Measurements from ENCODE around the gene COL7A1. TPM values are rescaled to one million over a fixed set of nuclear protein-coding genes. Genes with fewer than 3 reads are reported as not detected.
"Not testable (repeated sequence)": the region's sequence is repeated elsewhere in the genome, so short reads cannot be mapped to it uniquely, and the experiment has no call there.

The COL7A1 gene
- total RNA-seq, 1 experiment from 2014 or later: 86.6 TPM

DNA sequence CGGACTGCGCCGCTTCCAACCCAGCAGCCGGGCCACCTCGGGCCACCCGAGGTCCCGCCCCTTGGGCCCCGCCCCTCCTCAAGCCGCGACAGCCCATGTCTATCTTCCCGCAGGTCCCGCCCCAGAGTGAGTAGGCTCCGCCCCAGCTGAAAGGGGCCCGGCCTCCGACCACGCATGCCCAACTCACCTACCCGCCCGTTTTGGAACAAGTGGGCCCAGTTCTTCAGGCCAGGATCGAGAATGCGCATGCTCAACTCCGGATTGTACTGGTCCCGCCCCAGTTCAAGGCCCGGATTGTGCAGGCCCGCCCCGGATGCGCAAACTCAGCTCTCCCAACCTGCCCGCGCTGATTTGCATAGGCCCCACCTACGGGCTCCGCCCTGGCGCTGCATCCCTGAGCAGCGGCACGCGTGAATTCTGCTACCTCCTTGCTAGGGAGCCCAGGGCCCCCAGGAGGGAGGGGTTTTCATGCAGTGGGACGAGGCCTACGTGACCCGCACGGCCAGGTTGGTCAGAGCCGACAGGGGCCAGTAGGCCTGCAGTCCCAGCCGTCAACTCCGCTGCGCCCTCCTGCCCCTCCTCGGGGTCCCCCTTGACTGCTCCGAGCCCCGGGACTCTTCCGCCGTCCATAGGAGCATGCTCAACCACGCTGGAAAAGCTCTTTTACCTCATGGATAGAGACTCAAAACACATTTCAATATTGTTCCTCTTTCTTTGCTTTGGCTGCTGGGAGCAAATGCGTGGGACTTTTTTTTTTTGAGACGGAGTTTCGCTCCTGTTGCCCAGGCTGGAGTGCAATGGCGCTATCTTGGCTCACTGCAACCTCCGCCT, 38.1 kb downstream of the COL7A1 start, which contains the start of gene PFKFB4:
PFKFB4 (minus strand) TSS at position 8 of the 831 bp plus-strand sequence. CDS start 26 bp downstream, outside the sequence.
- Histone ChIP-seq H3K27ac (no peak within 1 kb of the TSS), H3K27me3 (replicated peaks) (no peaks in the 10 kb centered on the region)

DNA sequence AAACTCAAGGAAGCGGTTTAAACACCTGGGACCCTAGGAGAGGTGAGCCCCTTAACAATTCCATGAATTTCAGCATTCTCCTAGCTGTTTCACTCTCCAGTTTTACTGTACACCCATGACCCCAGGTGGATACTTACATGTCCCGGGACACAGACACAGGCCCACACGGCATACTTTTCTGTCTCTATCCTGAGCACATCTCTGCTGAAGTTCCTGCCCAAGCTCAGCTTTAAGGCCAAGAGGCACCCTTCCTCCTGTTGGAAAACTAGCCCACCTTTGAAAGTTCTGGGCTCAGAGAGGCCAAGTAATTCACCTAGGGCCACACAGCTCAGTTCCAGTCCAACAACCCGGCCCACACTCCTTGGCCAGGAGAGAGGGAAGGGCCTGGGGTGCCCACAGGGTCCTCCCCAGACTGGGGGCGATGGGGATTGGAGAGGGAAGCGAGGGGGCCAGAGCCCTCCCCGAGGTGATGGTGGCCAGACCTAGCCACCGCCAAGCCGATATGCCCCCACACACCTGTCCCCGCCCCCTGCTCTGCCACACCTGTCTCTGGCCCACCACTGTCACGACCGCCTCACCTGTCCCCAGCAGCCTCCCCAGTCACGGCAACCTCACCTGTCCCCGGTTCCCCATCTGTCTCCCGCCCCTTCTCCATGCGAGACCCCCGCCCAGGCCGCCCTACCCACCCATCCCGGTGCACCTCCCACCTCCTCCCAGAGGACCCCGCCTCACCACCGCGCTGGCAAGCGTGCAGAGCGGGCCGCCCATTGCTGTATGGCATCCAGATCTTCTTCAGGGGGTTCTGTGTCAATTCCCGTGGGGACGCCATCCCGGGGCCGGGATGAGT, 39.0 kb downstream of the COL7A1 start:
- DNase-seq (ENCODE audit: low read depth in 1 of 2, low spot score in 2 of 2): no peak
- H3K4me1 ChIP-seq (replicated peaks): peaks cover 46% of the 10 kb centered on the region
- peaks cover 22% of the 10 kb centered on the region for H3K36me3 ChIP-seq
- no peaks in the 10 kb centered on the region for H3K9me3 ChIP-seq (replicated peaks)
- H3K27ac ChIP-seq: no peak overlapping the region
- peak overlapping the region; percentile 32 for H3K4me3 ChIP-seq
- no peaks in the 10 kb centered on the region for H3K27me3 ChIP-seq (replicated peaks)

More for the DNA sequence above, 38.1 kb downstream of the COL7A1 start, which contains the start of gene PFKFB4:
- Histone ChIP-seq H3K4me1 (replicated peaks) (peaks cover 55% of the 10 kb centered on the region), H3K9me3 (replicated peaks) (no peaks in the 10 kb centered on the region), H3K4me3 (peak within 1 kb of the TSS; percentile 32), H3K36me3 (peaks cover 27% of the 10 kb centered on the region)
- peak; percentile 94 to 98 for DNase-seq (ENCODE audit: low read depth in 1 of 2, low spot score in 2 of 2)

DNA sequence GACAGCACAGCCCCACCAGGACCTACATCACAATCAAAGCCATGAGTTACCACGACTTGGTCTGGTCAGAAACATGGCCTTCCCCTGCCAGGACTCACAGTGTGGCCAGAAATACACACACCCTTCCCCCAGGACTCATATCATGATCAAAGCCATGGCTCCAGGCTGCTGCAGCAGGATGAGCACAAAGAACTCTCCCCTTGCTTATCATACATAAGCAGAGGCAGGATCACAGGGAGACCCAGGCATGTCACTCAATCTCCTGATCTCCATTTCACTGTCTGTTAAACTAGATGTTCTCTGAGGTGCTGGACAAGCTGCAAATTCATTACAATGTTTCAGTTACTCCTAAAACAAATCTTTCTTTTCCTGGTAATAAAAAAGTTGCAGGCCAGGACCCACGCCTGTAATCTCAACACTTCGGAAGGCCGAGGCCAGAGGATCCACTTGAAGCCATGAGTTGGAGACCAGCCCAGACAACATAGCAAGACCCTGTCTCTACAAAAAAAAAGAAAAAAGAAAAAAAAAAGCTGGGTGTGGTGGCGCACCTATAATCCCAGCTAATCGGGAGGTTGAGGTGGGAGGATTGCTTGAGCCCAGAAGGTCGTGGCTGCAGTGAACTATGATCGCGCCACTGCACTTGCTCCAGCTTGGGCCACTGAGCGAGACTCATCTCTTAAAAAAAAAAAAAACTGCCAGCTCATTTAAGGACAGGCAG, 39.7 kb downstream of the COL7A1 start:
- H3K4me1 ChIP-seq (replicated peaks): peaks cover 38% of the 10 kb centered on the region
- peaks cover 18% of the 10 kb centered on the region for H3K36me3 ChIP-seq
- no peak for DNase-seq (ENCODE audit: low read depth in 1 of 2, low spot score in 2 of 2)
- H3K9me3 ChIP-seq (replicated peaks): no peaks in the 10 kb centered on the region
- no peaks in the 10 kb centered on the region for H3K27me3 ChIP-seq (replicated peaks)
- H3K4me3 ChIP-seq: no peak overlapping the region
- no peak overlapping the region for H3K27ac ChIP-seq

DNA sequence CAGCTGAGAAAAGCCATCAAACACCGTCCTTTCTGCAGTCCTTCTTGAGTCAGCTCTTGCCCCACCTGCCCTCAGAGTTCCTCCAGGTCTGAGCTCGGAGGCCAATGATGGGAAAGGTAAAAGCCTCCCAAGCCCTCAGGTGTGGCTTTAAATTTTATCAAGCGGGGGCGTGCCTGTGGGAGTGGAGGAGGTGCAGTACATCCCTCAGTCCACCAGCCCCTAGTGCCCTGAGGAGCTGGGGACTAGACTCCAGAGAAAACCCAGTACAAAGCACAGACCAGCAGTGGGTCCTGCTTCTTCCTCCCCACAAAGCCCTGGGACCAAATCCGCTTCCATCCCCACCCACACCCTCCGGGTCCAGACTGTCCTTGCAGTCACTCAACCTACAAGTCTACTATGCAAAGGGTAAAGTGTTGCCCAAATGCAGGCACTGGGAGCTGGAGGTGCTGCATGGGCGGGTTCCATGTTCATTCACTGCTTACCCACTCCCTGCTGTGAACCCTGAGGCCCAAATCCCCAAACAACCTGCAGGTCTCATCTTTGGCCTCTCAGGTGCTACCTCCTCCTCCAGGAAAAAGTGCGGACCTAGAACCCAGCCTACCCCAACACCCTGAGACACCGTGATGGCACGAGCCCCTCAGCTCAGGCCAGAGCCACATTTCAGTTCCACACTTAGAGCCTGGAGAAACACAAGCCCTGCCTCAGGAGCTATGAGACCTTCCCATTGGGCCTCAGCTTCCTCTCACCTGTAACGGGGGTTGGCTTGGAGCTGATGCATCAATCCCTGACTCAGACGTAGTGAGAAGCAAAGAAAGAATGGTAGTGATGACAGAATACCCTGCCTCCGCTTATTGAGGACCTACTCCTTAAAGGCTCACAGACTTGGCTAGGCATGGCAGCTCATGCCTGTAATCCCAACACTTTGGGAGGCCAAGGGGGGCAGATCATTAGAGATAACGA, 41.0 kb downstream of the COL7A1 start:
- Histone ChIP-seq H3K27me3 (replicated peaks) (no peaks in the 10 kb centered on the region), H3K4me1 (replicated peaks) (peaks cover 26% of the 10 kb centered on the region), H3K9me3 (replicated peaks) (no peaks in the 10 kb centered on the region), H3K36me3 (peaks cover 11% of the 10 kb centered on the region), H3K4me3 (no peak overlapping the region), H3K27ac (no peak overlapping the region)
- DNase-seq (ENCODE audit: low read depth in 1 of 2, low spot score in 2 of 2): no peak

DNA sequence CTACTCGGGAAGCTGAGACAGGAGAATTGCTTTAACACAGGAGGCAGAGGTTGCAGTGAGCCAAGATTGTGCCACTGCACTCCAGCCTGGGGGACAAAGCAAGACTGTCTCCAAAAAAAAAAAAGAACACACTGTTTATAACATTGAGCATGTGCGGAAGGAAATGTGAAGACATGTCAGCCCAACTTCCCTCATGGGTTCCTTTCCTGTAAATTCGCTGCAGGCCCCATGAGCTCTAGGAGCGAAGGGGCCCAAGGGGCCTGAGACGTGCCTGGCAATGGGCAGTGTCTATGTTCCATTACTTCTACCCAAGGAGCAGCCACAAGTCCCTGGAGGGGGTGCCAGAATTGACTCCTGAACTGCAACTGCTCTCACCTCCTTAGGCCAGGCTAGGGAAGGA, 41.8 kb downstream of the COL7A1 start:
- Histone ChIP-seq H3K27me3 (replicated peaks) (no peaks in the 10 kb centered on the region), H3K4me3 (no peak overlapping the region), H3K27ac (no peak overlapping the region), H3K9me3 (replicated peaks) (no peaks in the 10 kb centered on the region), H3K4me1 (replicated peaks) (peaks cover 18% of the 10 kb centered on the region), H3K36me3 (peaks cover 9% of the 10 kb centered on the region; the same call in 1 of the 2 replicates)
- no peak for DNase-seq (ENCODE audit: low read depth in 1 of 2, low spot score in 2 of 2)

DNA sequence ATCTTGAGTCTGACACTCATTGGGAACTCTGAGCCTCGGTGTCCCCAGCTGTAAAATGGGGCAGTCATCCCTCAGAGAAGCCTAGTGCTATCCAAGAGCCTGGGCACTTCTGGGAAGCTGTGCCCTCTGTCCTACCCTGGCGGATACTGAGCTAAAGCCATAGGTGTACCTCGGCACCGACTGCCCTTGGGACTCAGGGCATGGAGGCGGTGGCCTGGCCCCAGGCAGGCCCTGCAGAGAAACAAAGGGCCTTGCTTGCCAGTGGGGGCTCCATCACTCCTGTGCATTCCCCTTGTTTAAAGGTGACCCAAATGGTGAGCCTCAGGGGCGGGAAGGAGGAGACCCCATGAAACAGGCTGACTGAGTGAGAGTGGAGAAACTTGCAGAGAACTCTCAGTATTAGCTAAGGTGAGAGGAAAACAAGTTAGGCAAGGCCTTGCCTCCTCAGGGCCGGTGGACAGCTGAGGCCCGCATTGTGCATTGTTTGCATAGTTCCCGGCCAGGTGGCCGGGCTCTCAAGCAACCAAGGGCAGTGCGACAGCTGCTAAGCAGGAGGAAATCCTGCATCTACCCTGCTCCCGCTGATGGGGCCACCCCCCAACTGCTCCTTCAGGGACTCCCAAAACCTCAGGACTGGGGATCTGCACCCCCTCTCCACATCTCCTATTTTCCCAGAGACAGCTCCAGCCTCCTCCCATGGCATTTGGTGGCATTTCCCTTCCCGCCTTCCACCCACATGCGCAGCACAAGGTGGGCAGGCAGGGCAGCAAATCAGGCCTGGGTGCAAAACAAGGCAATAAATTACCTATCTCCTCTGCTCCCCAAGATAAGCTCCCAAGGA, 42.8 kb downstream of the COL7A1 start:
- DNase-seq (ENCODE audit: low read depth in 1 of 2, low spot score in 2 of 2): no peak
- H3K9me3 ChIP-seq (replicated peaks): no peaks in the 10 kb centered on the region
- no peak overlapping the region for H3K27ac ChIP-seq
- no peak overlapping the region for H3K4me3 ChIP-seq
- H3K4me1 ChIP-seq (replicated peaks): peaks cover 9% of the 10 kb centered on the region
- H3K27me3 ChIP-seq (replicated peaks): no peaks in the 10 kb centered on the region
- H3K36me3 ChIP-seq: peaks cover 13% of the 10 kb centered on the region; the same call in 1 of the 2 replicates

DNA sequence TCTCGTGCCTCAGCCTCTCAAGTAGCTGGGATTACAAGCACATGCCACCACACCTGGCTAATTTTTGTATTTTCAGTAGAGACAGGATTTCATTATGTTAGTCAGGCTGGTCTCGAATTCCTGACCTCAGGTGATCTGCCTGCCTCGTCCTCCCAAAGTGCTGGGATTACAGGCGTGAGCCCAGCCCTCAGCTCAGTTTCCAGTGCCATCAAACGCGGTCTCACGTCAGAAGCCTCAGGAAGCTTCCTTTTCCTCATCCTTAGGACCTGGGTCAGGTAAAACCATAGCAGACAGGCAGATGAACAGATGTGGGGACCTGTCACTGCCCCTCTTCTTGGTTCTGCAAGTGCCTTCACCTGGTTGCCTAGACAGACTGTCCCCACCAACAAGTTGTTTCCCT, 43.5 kb downstream of the COL7A1 start:
- H3K4me1 ChIP-seq (replicated peaks); H3K27ac ChIP-seq; H3K27me3 ChIP-seq (replicated peaks); H3K4me3 ChIP-seq; H3K9me3 ChIP-seq (replicated peaks); DNase-seq (ENCODE audit: low read depth in 1 of 2, low spot score in 2 of 2): not testable (repeated sequence)
- peaks cover 18% of the 10 kb centered on the region; the same call in 1 of the 2 replicates for H3K36me3 ChIP-seq

DNA sequence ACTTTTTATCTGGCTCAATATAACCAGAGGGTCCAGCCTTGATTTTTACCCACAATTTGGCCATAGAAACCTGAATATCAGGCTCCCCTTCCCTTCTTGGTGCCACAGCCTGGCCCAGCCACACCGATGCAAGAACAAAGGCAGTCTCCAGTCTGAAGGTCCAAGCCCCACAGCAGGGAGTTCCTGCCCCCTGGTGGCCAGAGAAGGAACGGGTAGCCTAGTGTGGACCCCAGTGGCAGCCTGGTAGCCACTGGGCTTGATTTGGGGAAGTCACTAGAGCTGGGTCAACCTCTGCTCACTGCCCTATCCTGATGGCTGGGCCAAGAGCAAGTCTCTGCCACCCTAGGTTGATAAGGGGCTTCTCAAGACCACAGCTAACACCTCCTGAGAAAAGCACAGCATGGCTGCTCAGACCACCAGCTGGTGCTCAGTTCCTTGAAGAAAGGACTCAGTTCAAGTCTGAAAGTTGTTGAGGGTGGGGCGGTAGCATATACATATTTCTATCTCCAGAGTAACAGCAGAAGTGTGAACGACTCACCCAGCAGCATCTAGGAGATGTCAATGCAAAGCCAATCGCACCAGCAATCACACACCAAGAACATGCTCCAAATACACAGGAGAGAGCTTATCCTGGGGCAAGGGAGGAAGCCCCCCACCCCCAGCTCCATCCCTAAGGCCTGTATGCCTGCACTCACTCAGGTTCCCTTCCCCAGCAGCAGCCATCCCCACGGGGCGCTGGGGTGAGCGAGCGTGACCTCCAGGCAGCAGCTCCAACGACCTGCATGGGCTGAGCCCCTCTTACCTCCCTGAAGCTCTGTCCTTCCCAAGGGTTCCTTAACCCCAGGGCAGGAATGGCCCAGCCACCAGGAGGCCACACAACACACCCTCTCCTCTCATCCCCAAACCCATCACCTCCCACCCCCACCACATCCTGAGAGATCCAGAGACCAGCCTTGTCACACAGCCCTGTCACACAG, 46.1 kb downstream of the COL7A1 start:
- Histone ChIP-seq H3K9me3 (replicated peaks) (no peaks in the 10 kb centered on the region), H3K27me3 (replicated peaks) (no peaks in the 10 kb centered on the region), H3K4me1 (replicated peaks) (no peaks in the 10 kb centered on the region), H3K36me3 (peaks cover 14% of the 10 kb centered on the region; the same call in 1 of the 2 replicates), H3K4me3 (no peak overlapping the region), H3K27ac (no peak overlapping the region)
- peak; percentile 58 to 76 for DNase-seq (ENCODE audit: low read depth in 1 of 2, low spot score in 2 of 2)

DNA sequence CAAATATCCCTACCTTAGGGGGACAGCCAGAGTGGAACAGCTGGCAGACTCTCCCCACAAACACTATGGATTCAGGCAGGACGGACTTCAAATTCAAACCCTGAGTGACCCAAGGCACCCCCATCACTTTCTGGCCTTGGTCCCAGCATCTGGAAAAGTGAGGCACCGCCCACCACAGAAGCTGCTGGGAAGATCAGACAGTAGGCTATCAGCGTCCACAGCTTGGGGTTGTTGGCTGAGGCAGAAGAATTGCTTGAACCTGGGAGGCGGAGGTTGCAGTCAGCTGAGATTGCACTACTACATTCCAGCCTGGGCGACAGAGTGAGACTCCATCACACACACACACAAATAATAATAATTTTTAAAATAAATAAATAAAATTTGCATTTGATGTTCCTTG, 47.0 kb downstream of the COL7A1 start:
- Histone ChIP-seq H3K27me3 (replicated peaks) (no peaks in the 10 kb centered on the region), H3K27ac (no peak overlapping the region), H3K9me3 (replicated peaks) (no peaks in the 10 kb centered on the region), H3K4me1 (replicated peaks) (no peaks in the 10 kb centered on the region), H3K36me3 (peaks cover 14% of the 10 kb centered on the region; the same call in 1 of the 2 replicates), H3K4me3 (no peak overlapping the region)
- no peak for DNase-seq (ENCODE audit: low read depth in 1 of 2, low spot score in 2 of 2)

DNA sequence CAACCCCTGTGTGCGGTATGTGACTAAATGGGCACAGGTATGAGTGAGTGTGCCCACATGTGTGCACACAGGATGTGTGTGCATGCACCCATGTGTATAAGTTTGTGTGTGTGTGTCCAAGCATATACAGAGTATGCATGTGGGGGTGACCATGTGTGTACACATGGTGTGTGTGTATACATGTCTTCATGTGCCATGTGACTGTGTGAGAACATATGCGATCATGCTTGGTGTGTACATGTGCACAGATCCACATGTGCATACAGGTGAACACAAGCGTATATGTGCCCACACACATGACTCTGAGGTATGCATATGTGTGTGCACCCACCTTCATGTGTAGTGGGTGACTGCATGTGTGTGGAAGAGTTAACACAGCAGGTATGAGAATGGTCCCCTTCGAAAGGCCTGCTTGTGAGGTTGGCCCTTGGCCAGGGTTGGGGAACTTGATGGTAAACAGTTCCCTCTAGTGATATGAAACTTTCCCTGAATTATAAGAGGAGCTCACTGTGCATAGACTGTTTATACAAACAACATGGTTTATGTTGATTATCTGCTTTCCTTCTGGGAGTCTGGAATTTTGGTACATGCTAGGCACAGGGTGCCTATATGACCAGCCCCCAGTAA, 48.8 kb downstream of the COL7A1 start:
- Histone ChIP-seq H3K27ac (no peak overlapping the region), H3K36me3 (peaks cover 14% of the 10 kb centered on the region; the same call in 1 of the 2 replicates), H3K27me3 (replicated peaks) (no peaks in the 10 kb centered on the region), H3K4me1 (replicated peaks) (no peaks in the 10 kb centered on the region), H3K9me3 (replicated peaks) (no peaks in the 10 kb centered on the region), H3K4me3 (no peak overlapping the region)
- DNase-seq (ENCODE audit: low read depth in 1 of 2, low spot score in 2 of 2): no peak

DNA sequence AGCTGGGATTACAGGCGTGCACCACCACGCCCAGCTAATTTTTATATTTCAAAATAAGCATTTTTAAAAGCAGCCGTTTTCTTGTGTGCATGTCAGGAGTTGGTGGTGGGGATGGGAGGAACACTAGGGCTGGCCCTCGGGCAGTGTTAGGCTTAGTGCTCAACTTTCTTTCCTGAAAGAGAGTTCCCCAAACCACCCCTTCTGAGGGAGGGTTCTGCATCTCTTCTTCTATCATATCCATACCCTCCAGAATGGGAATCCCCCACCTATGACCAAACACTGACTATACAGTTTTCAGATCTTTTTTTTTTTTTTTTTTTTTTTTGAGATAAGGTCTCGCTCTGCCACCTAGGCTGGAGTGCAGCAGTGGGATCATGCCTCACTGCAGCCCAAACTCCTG, 51.0 kb downstream of the COL7A1 start:
- Histone ChIP-seq H3K36me3 (peaks cover 14% of the 10 kb centered on the region; the same call in 1 of the 2 replicates), H3K9me3 (replicated peaks) (no peaks in the 10 kb centered on the region), H3K4me1 (replicated peaks) (no peaks in the 10 kb centered on the region), H3K27ac (no peak overlapping the region), H3K4me3 (no peak overlapping the region), H3K27me3 (replicated peaks) (no peaks in the 10 kb centered on the region)
- no peak for DNase-seq (ENCODE audit: low read depth in 1 of 2, low spot score in 2 of 2)

Measured in SJSA1 (cell line).